Measurements from ENCODE around the gene SMAP2.
"Not testable (repeated sequence)": the region's sequence is repeated elsewhere in the genome, so short reads cannot be mapped to it uniquely, and the experiment has no call there.

SMAP2 gene

GRCh38 chr1:40373323-40374283, at the start of gene SMAP2:
SMAP2 (plus strand) TSS chr1:40373727; CDS start chr1:40374121, 394 bp downstream.
- peak; percentile 89 for DNase-seq (ENCODE audit: low spot score)

GRCh38 chr1:40331403-40331802, 42.1 kb upstream of the SMAP2 start:
- DNase-seq (ENCODE audit: low spot score), result not testable (repeated sequence)

- DNase-seq (ENCODE audit: low spot score), result no peak
These were observed 40.8 kb upstream of the SMAP2 start for GRCh38 chr1:40332695-40333094.

GRCh38 chr1:40337443-40337842, 36.1 kb upstream of the SMAP2 start:
- DNase-seq (ENCODE audit: low spot score), result no peak

GRCh38 chr1:40338745-40339419, 34.6 kb upstream of the SMAP2 start:
- DNase-seq (ENCODE audit: low spot score), result peak; percentile 59

GRCh38 chr1:40339420-40340323, 33.9 kb upstream of the SMAP2 start:
- DNase-seq (ENCODE audit: low spot score), result no peak

GRCh38 chr1:40341491-40342380, 31.8 kb upstream of the SMAP2 start:
- DNase-seq (ENCODE audit: low spot score), result no peak

- not testable (repeated sequence) for DNase-seq (ENCODE audit: low spot score)
These were observed 31.2 kb upstream of the SMAP2 start for GRCh38 chr1:40342381-40342717.

- DNase-seq (ENCODE audit: low spot score), result no peak
These were observed 28.9 kb upstream of the SMAP2 start for GRCh38 chr1:40344597-40344996.

GRCh38 chr1:40350391-40350790, 23.1 kb upstream of the SMAP2 start:
- no peak for DNase-seq (ENCODE audit: low spot score)

GRCh38 chr1:40351124-40351523, 22.4 kb upstream of the SMAP2 start:
- DNase-seq (ENCODE audit: low spot score), result no peak

GRCh38 chr1:40352126-40352525, 21.4 kb upstream of the SMAP2 start:
- no peak for DNase-seq (ENCODE audit: low spot score)

GRCh38 chr1:40353082-40353481, 20.4 kb upstream of the SMAP2 start:
- no peak for DNase-seq (ENCODE audit: low spot score)

GRCh38 chr1:40357625-40358024, 15.9 kb upstream of the SMAP2 start:
- DNase-seq (ENCODE audit: low spot score), result no peak

- no peak for DNase-seq (ENCODE audit: low spot score)
These were observed 12.9 kb upstream of the SMAP2 start for GRCh38 chr1:40360631-40361030.

GRCh38 chr1:40361201-40361600, 12.3 kb upstream of the SMAP2 start:
- DNase-seq (ENCODE audit: low spot score), result no peak

GRCh38 chr1:40361637-40362036, 11.9 kb upstream of the SMAP2 start:
- DNase-seq (ENCODE audit: low spot score), result no peak

GRCh38 chr1:40362199-40362598, 11.3 kb upstream of the SMAP2 start:
- DNase-seq (ENCODE audit: low spot score), result no peak

GRCh38 chr1:40362699-40363098, 10.8 kb upstream of the SMAP2 start:
- DNase-seq (ENCODE audit: low spot score), result no peak

GRCh38 chr1:40363721-40364120, 9.8 kb upstream of the SMAP2 start:
- no peak for DNase-seq (ENCODE audit: low spot score)

- DNase-seq (ENCODE audit: low spot score), result no peak
These were observed 1.7 kb upstream of the SMAP2 start for GRCh38 chr1:40371707-40372258.
